ENCODE measurements around the gene GNAO1.

GNAO1 gene

DNA sequence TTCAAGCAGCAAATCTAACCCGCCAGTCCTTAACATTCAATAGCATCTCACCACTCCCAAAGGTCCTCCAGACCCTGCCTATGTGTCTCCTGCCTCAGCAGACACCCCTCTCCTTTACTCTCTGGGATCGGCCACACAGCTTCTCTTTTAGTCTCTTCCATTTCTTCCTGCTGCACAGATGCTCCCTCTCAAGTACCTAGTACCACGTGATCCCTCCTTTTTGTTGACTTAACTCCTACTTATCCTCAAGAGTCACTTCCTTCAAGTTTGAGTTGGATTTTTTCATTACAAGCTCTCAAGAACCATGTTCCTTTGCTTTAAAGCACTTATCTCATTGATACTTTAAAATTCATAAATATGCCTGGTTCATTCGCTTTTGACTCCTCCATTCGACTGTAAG lies 209.2 kb downstream of the GNAO1 start:
- DNase-seq (ENCODE audit: low read depth) = no peak

DNA sequence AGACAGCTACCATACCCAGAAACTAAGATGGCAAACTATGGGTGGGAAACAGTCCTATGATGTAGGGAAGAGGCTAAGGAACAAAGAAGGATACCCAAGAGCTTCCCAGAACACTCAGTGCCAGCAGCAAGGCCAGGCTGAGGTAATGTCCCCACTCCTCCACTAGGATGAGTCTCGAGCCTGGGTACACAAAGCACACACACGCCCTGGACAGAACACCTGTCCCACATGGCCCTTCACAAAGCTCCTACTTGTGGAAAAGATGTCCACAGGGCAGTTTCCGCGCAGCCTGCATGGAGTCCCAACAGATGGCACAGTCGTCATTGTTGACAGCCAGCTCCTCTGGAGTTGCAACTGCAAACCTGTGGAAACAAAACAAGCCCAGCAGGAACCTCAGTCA lies 210.2 kb downstream of the GNAO1 start:
- DNase-seq (ENCODE audit: low read depth) = no peak

DNA sequence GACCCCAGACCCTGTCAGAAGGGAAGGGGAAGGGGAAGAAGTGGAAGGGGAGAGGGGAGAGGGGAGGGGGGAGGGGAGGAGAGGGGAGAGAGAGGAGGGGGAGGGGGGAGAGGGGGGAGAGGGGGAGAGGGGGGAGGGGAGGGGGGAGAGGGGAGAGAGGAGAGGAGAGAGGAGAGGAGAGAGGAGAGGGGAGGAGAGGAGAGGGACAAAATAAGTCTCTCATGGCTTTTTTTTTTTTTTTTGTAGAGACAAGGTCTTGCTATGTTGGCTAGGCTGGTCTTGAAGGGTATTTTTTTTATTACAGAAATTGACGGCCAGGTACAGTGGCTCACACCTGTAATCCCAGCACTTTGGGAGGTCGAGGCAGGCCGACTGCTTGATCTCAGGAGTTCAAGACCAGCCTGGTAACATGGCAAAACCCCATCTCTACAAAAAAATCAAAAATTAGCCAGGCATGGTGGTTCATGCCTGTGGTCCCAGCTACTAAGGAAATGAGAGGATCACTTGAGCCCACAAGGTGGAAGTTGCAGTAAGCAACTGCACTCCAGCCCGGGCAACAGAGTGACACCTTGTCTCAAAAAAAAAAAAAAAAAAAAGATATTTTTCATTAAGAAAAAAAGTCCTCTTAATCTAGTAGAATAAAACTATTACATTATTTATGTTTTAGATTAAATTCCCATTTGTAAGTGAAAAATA lies 214.8 kb downstream of the GNAO1 start:
- DNase-seq (ENCODE audit: low read depth) = no peak

Data from stimulated activated CD8-positive, alpha-beta memory T cell treated with anti-CD3 and anti-CD28 coated beads, Interleukin-15, amount 100 ng/mL, for 24 hours (primary cell).